Adrenal gland (tissue), 12 donors: ENCODE results near the gene HDAC11. TPM values are rescaled to one million over a fixed set of nuclear protein-coding genes. Genes with fewer than 3 reads are reported as not detected.

Experiments
- DNase-seq, 7 donors: peaks; one replicate each; pipeline ENCODE4 v3.0.0-alpha.2; 2019 to 2020
- H3K27ac ChIP-seq, 5 donors: fragments of 200-600 bp; sonication (generic) in 4 of 5; 1 replicate in 3 of 5; 2 replicates in 2 of 5; pipeline versions ENCODE4 v1.5.1 to v1.8.0; 2016 to 2020; ENCODE audit warnings: mild to moderate bottlenecking in 1 of 5
- H3K27me3 ChIP-seq: fragments of 200-600 bp; 2 replicates; pipeline ENCODE4 v1.8.0; 2021
- H3K36me3 ChIP-seq, 2 donors: fragments of 200-600 bp; replicated peaks in 1 of 2; 1 replicate in 1 of 2; 2 replicates in 1 of 2; pipeline versions ENCODE4 v1.5.1 to v1.8.0; 2018 to 2022
- H3K4me1 ChIP-seq, 2 donors: fragments of 200-600 bp; replicated peaks in 1 of 2; 1 replicate in 1 of 2; 2 replicates in 1 of 2; pipeline versions ENCODE4 v1.5.1 to v1.8.0; 2018 to 2021
- H3K4me3 ChIP-seq, 4 donors: fragments of 200-600 bp; sonication (generic) in 3 of 4; one replicate each; pipeline ENCODE4 v1.5.1; 2016 to 2018
- H3K9me3 ChIP-seq, 3 donors: fragments of 200-600 bp; sonication (generic) in 1 of 3; replicated peaks in 1 of 3; 1 replicate in 2 of 3; 2 replicates in 1 of 3; pipeline versions ENCODE4 v1.5.1 to v1.8.0; 2016 to 2021
- POLR2A ChIP-seq, 2 donors: fragments of 450-650 bp; IDR thresholded peaks; one replicate each; pipeline ENCODE4 v1.6.1; 2017; ENCODE audit warnings: antibody characterized with exemption in 2 of 2, mild to moderate bottlenecking in 2 of 2, moderate library complexity in 1 of 2
- WGBS, 4 donors: extraction: QIAGEN DNeasy Blood & Tissue Kit in 2 of 4; methylation state at CpG; one replicate each; pipeline versions ENCODE4 v1.1.5 to v1.1.7; 2013 to 2017; 5-methylcytosine and 5-hydroxymethylcytosine counted together
- intact Hi-C, 2 donors: fragments of 100-400 bp; cut with DNase I; formaldehyde crosslinking; loops; one replicate each; pipeline versions ENCODE4 v1.14.1 to v1.15.0; 2022 to 2023
- polyA plus RNA-seq, 3 donors: library from polyadenylated mRNA; stranded (reverse); fragments of 200-250 nt in 2 of 3; fragments of 350-450 nt in 1 of 3; fragmentation: Illumina TruSeq in 1 of 3; extraction: RNeasy Lipid Tissue Mini Kit (QIAGEN cat#74804) in 1 of 3; gene quantifications; one replicate each; pipeline ENCODE4 v1.2.3, GENCODE V29; 2013 to 2014
- total RNA-seq, 9 donors: library from RNA; depleted of rRNA in 4 of 9; stranded (reverse); fragments of >200 nt in 4 of 9; fragments of 120-200 nt in 1 of 9; fragmentation: NEBNext Ultra II Directional in 1 of 9; extraction: Animal tissue kit (Norgen Biotek cat#: 25700) in 1 of 9; gene quantifications; one replicate each; pipeline versions ENCODE4 v1.1.0 to v1.2.4, GENCODE V29; 2013 to 2023
- TF ChIP-seq, protein P1 (sequence below), 6 experiments: fragments of 450-650 bp in 4 of 6; fragments of 200-600 bp in 2 of 6; sonication (generic) in 1 of 6; IDR thresholded peaks; 1 replicate in 5 of 6; 2 replicates in 1 of 6; pipeline versions ENCODE4 v1.5.1 to v1.8.0; 2016 to 2021; ENCODE audit warnings: antibody characterized with exemption in 6 of 6, mild to moderate bottlenecking in 2 of 6, moderate library complexity in 1 of 6
- donor health status: healthy with polysubstance abuse.
- donor health status: Bipolar disorder and iron deficiency.
- donor health status: DM: yes; HTN: yes; CAD: no.
- donor health status: DM: no; HTN: no; CAD: no.
- donor health status: DM: no; HTN: no; CAD: no.
- donor health status: DM: yes; HTN: yes; CAD: no.

Gene HDAC11
- total and polyA plus RNA-seq, 12 donors: 6.9 to 58.0 (median 15.9) TPM

DNA sequence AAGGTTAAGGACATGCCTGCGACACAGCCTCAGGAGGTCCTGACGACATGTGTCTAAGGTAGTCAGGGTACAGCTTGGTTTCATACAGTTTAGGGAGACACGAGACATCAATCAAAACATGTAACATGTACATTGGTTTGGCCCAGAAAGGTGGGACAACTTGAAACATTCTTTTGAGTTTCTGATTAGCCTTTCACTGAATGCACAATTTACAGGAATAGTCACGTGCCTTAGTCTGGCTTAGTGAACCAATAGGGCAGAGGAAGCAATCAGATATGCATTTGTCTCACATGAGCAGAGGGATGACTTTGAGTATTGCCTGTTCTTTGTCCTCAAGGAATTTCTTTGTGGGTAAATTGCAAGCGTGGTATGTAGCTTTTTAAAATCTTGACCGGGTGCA, 24.5 kb upstream of the HDAC11 start:
- H3K4me1 ChIP-seq: peaks cover 0 to 11% of the 10 kb centered on the region in 2 donors
- no peak overlapping the region for H3K27ac ChIP-seq
- intact Hi-C loops: loop anchor here in 1 of 2 donors (10.0 kb wide), 1 partner anchor 151 kb away; no protein-coding TSS in a partner anchor
- TF ChIP-seq POLR2A (IDR thresholded peaks at IDR 0.05): no peak
- TF ChIP-seq, protein P1, sequence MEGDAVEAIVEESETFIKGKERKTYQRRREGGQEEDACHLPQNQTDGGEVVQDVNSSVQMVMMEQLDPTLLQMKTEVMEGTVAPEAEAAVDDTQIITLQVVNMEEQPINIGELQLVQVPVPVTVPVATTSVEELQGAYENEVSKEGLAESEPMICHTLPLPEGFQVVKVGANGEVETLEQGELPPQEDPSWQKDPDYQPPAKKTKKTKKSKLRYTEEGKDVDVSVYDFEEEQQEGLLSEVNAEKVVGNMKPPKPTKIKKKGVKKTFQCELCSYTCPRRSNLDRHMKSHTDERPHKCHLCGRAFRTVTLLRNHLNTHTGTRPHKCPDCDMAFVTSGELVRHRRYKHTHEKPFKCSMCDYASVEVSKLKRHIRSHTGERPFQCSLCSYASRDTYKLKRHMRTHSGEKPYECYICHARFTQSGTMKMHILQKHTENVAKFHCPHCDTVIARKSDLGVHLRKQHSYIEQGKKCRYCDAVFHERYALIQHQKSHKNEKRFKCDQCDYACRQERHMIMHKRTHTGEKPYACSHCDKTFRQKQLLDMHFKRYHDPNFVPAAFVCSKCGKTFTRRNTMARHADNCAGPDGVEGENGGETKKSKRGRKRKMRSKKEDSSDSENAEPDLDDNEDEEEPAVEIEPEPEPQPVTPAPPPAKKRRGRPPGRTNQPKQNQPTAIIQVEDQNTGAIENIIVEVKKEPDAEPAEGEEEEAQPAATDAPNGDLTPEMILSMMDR (IDR thresholded peaks at IDR 0.05): no peak
- H3K9me3 ChIP-seq: no peaks in the 10 kb centered on the region
- no peak overlapping the region for H3K4me3 ChIP-seq
- no peaks in the 10 kb centered on the region for H3K27me3 ChIP-seq
- WGBS, 4 donors: 73 to 85% (median 81%) methylated on average over 6 of the region's 6 CpGs
- no peak for DNase-seq
- no peaks in the 10 kb centered on the region for H3K36me3 ChIP-seq

DNA sequence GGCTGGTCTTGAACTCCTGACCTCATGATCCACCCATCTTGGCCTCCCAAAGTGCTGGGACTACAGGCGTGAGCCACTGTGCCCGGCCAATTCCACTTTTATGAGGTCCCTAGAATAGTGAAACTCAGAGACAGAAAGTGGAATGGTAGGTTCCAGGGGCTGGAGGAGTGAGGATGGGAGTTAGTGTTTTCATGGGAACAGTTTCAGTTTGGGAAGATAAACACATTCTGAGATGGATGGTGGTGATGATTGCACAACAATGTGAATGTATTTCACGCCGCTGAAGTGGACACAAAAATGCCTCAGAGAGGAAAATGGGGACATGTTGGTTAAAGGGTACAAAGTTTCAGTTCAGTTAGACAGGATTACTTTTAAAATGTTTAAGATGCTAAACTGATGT, 22.5 kb upstream of the HDAC11 start:
- no peak for TF ChIP-seq POLR2A (IDR thresholded peaks at IDR 0.05)
- TF ChIP-seq, protein P1 (IDR thresholded peaks at IDR 0.05): no peak
- intact Hi-C loops: loop anchor here in 1 of 2 donors (10.0 kb wide), 1 partner anchor 153 kb away; no protein-coding TSS in a partner anchor
- H3K27me3 ChIP-seq: no peaks in the 10 kb centered on the region
- peaks cover 0 to under 1% of the 10 kb centered on the region in 2 donors for H3K4me1 ChIP-seq
- H3K4me3 ChIP-seq: no peak overlapping the region
- WGBS, 4 donors: 75 to 79% (median 78%) methylated on average over 4 of the region's 4 CpGs
- DNase-seq: no peak
- H3K27ac ChIP-seq: no peak overlapping the region
- H3K9me3 ChIP-seq: no peaks in the 10 kb centered on the region
- no peaks in the 10 kb centered on the region for H3K36me3 ChIP-seq

DNA sequence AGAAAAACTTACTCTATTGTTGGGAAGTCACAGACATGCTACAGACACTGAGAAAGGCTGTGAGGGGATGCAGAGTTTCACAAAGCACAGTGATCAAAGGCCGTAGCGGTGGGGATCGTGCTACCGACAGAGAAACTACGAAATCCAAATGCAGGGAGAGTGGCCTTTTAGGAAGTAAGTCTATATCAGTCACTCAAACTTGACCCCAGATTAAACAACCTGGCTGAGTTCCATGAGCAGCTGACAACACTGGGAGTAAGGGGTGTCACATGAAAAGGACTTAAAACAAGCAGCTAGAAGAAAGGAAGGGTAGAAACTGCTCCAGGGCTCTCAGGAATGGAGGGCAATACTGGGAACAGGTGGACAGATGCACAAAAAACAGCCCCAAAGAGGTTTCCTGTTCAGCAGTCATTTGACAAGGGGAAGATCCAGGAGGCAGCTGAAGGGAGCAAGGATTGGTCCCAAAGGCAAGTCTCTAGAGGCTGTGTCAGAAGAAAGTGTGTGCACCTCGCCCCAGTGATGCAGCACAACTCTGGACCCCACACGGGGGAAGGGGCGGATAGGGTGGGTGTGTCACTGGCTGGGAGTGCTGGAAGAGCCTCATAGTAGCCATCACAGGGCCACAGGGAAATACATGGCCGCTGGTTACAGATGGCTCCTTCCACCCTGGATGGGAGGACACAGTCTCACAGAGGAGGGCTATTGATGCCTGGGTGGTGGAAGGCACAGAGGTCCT, 20.3 kb upstream of the HDAC11 start:
- no peak overlapping the region for H3K27ac ChIP-seq
- no peaks in the 10 kb centered on the region for H3K4me1 ChIP-seq
- H3K36me3 ChIP-seq: no peaks in the 10 kb centered on the region
- intact Hi-C loops: loop anchor here in 1 of 2 donors (5.0 to 10.0 kb wide), 2 partner anchors 155 to 372 kb away; no protein-coding TSS in a partner anchor
- WGBS, 4 donors: 76 to 81% (median 79%) methylated on average over 7 to 9 of the region's 9 CpGs
- H3K27me3 ChIP-seq: no peaks in the 10 kb centered on the region
- H3K4me3 ChIP-seq: no peak overlapping the region
- no peak for DNase-seq
- no peaks in the 10 kb centered on the region for H3K9me3 ChIP-seq
- TF ChIP-seq POLR2A (IDR thresholded peaks at IDR 0.05): no peak
- TF ChIP-seq, protein P1 (IDR thresholded peaks at IDR 0.05): no peak

DNA sequence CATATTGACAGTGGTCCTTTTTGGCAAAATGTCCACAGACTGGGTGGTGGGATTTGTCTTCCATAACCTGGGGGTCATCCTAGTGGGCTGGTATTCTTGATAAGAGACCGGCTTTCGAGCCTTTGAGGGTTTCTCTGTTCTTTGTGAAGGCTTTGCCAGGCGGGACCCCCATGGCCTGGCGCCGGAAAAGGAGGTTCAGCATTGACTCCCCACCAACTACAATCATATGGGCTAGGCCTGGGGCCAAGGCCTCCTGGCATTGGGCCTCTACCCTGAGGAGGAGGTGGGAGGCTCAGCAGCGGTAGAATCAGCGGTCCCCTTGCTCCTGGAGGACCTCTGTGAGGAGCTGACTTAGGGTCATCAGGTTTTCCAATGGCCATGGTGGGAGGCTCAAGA, 19.8 kb upstream of the HDAC11 start:
- DNase-seq: no peak
- no peak for TF ChIP-seq POLR2A (IDR thresholded peaks at IDR 0.05)
- TF ChIP-seq, protein P1 (IDR thresholded peaks at IDR 0.05): no peak
- WGBS, 4 donors: 90 to 100% (median 93%) methylated on average over 2 to 7 of the region's 7 CpGs
- H3K36me3 ChIP-seq: no peaks in the 10 kb centered on the region
- no peak overlapping the region for H3K4me3 ChIP-seq
- intact Hi-C loops: loop anchor here in 1 of 2 donors (5.0 kb wide), 1 partner anchor 373 kb away; no protein-coding TSS in a partner anchor
- no peaks in the 10 kb centered on the region for H3K9me3 ChIP-seq
- H3K27ac ChIP-seq: no peak overlapping the region
- H3K4me1 ChIP-seq: no peaks in the 10 kb centered on the region
- no peaks in the 10 kb centered on the region for H3K27me3 ChIP-seq
